CD14-positive monocyte (primary cell): ENCODE data around the gene IRS1. TPM values are rescaled to one million over a fixed set of nuclear protein-coding genes. Genes with fewer than 3 reads are reported as not detected.

Experiments used
- DNase-seq, 3 donors: peaks; one replicate each; pipeline ENCODE4 v3.0.0-alpha.2; 2011 to 2022
- H2AFZ ChIP-seq: 2 replicates; pipeline ENCODE4 v1.6.0; 2012; ENCODE audit warnings: mild to moderate bottlenecking, low read depth, low read length, inconsistent platforms; ENCODE audit not compliant: insufficient read depth, poor library complexity, severe bottlenecking
- H3K27ac ChIP-seq, 2 donors: 1 replicate in 1 of 2; 2 replicates in 1 of 2; pipeline ENCODE4 v1.5.1; 2012 to 2013; ENCODE audit warnings: low read length in 2 of 2, control low read depth in 1 of 2, inconsistent platforms in 1 of 2, low read depth in 1 of 2, mild to moderate bottlenecking in 1 of 2
- H3K27me3 ChIP-seq, 2 donors: one replicate each; pipeline versions ENCODE4 v1.6.0 to v1.6.1; 2011 to 2013; ENCODE audit warnings: low read length in 2 of 2; ENCODE audit not compliant: control insufficient read depth in 2 of 2, insufficient read depth in 2 of 2
- H3K36me3 ChIP-seq, 2 donors: replicated peaks in 1 of 2; 1 replicate in 1 of 2; 2 replicates in 1 of 2; pipeline versions ENCODE4 v1.5.1 to v1.6.1; 2012 to 2013; ENCODE audit warnings: low read length in 2 of 2, control low read depth in 1 of 2, inconsistent platforms in 1 of 2, mild to moderate bottlenecking in 1 of 2; ENCODE audit not compliant: insufficient read depth in 2 of 2, control insufficient read depth in 1 of 2
- H3K4me1 ChIP-seq, 2 donors: 1 replicate in 1 of 2; 2 replicates in 1 of 2; pipeline versions ENCODE4 v1.5.1 to v1.6.1; 2012 to 2013; ENCODE audit warnings: low read length in 2 of 2, control low read depth in 1 of 2, inconsistent platforms in 1 of 2, mild to moderate bottlenecking in 1 of 2, moderate library complexity in 1 of 2; ENCODE audit not compliant: insufficient read depth in 2 of 2, control insufficient read depth in 1 of 2
- H3K4me2 ChIP-seq: replicated peaks from 2 replicates; pipeline ENCODE3; 2012; ENCODE audit warnings: low read length, moderate library complexity, mild to moderate bottlenecking; ENCODE audit not compliant: poor library complexity, severe bottlenecking; ENCODE audit errors: extremely low read depth
- H3K4me3 ChIP-seq, 3 experiments: fragments of 200-600 bp in 1 of 3; sonication (generic) in 1 of 3; replicated peaks in 1 of 3; 1 replicate in 2 of 3; 2 replicates in 1 of 3; pipeline ENCODE4 v1.5.1; 2011 to 2013; ENCODE audit warnings: low read length in 3 of 3, mild to moderate bottlenecking in 3 of 3, control low read depth in 2 of 3, low read depth in 2 of 3, inconsistent platforms in 1 of 3, moderate library complexity in 1 of 3
- H3K79me2 ChIP-seq: 2 replicates; pipeline ENCODE4 v1.6.0; 2012; ENCODE audit warnings: mild to moderate bottlenecking, control low read depth, inconsistent platforms, low read length, moderate library complexity; ENCODE audit not compliant: insufficient read depth
- H3K9ac ChIP-seq: 2 replicates; pipeline ENCODE4 v1.6.0; 2017; ENCODE audit warnings: low read length, mild to moderate bottlenecking; ENCODE audit not compliant: insufficient read depth, poor library complexity, severe bottlenecking
- H3K9me3 ChIP-seq, 2 donors: replicated peaks in 1 of 2; 1 replicate in 1 of 2; 2 replicates in 1 of 2; pipeline versions ENCODE4 v1.5.1 to v1.6.1; 2012 to 2013; ENCODE audit warnings: low read length in 2 of 2, control low read depth in 1 of 2; ENCODE audit not compliant: control insufficient read depth in 1 of 2, insufficient read depth in 1 of 2
- H4K20me1 ChIP-seq: 2 replicates; pipeline ENCODE4 v1.6.0; 2012; ENCODE audit warnings: mild to moderate bottlenecking, low read length, control low read depth, moderate library complexity; ENCODE audit not compliant: insufficient read depth
- H3K27ac Mint-ChIP-seq, 7 donors: one replicate each; pipeline ENCODE4 v1.8.0; 2020; ENCODE audit warnings: mild to moderate bottlenecking in 7 of 7, mixed read lengths in 7 of 7, moderate library complexity in 6 of 7, inconsistent platforms in 2 of 7
- H3K27me3 Mint-ChIP-seq, 3 donors: one replicate each; pipeline ENCODE4 v1.8.0; 2021 to 2022; ENCODE audit warnings: low read depth in 3 of 3, mild to moderate bottlenecking in 3 of 3, mixed read lengths in 3 of 3, moderate library complexity in 3 of 3, inconsistent platforms in 1 of 3
- H3K36me3 Mint-ChIP-seq, 2 donors: one replicate each; pipeline ENCODE4 v1.8.0; 2020; ENCODE audit warnings: mixed read lengths in 2 of 2, inconsistent platforms in 1 of 2, mild to moderate bottlenecking in 1 of 2
- H3K4me1 Mint-ChIP-seq: one replicate; pipeline ENCODE4 v1.8.0; 2020; ENCODE audit warnings: mild to moderate bottlenecking, mixed read lengths
- H3K4me3 Mint-ChIP-seq, 2 donors: one replicate each; pipeline ENCODE4 v1.8.0; 2020; ENCODE audit warnings: mild to moderate bottlenecking in 2 of 2, mixed read lengths in 2 of 2, moderate library complexity in 1 of 2
- H3K9me3 Mint-ChIP-seq, 7 donors: one replicate each; pipeline ENCODE4 v1.8.0; 2020 to 2022; ENCODE audit warnings: mixed read lengths in 7 of 7, mild to moderate bottlenecking in 6 of 7, moderate library complexity in 6 of 7, inconsistent platforms in 2 of 7
- WGBS: methylation state at CpG from one replicate; pipeline ENCODE4 v1.1.5; 2013; ENCODE audit warnings: missing lambda C conversion rate; ENCODE audit not compliant: insufficient coverage; 5-methylcytosine and 5-hydroxymethylcytosine counted together
- intact Hi-C, 2 donors: fragments of 100-400 bp; cut with micrococcal nuclease; formaldehyde crosslinking; loops; one replicate each; pipeline versions ENCODE4 v1.15.0 to v1.15.1; 2023
- polyA plus RNA-seq, 3 donors: library from polyadenylated mRNA; depleted of rRNA in 1 of 3; unstranded in 2 of 3; stranded (reverse) in 1 of 3; fragments of 300-500 nt in 2 of 3; fragments of >200 nt in 1 of 3; fragmentation: Illumina TruSeq in 2 of 3; gene quantifications; 1 replicate in 2 of 3; 2 replicates in 1 of 3; pipeline ENCODE4 v1.2.3, GENCODE V29; 2012 to 2021
- TF ChIP-seq, protein P1 (sequence below): fragments of 200-600 bp; IDR thresholded peaks from one replicate; pipeline ENCODE4 v1.8.0; 2022; ENCODE audit warnings: antibody characterized with exemption, mild to moderate bottlenecking

The IRS1 gene
- polyA plus RNA-seq, 3 donors = 0.10 to 0.19 TPM; not detected in 1

DNA sequence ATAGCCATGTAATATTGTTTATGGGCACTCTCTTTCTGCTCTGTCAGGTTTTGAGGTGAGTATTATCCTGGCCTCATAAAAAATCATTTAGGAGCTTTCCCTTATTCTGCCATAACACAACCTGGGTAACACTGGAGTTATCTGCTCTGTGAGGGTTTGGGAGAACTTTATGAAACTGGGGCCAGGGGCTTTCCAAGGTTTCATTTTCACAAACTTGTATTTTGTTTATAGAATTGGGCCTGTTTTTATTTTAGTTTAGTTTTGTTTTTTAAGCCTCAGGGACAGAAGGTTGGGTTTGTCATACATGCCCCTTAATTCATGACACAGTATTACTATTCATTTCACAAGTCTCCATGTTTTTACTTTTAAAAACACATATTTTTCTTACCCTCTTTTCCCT, 83.5 kb downstream of the IRS1 start:
- H3K79me2 ChIP-seq = no peaks in the 10 kb centered on the region
- Mint-ChIP-seq H3K4me1 (no peaks in the 10 kb centered on the region), H3K4me3 (no peak overlapping the region), H3K9me3 (peaks cover 0 to 2% (median 0%) of the 10 kb centered on the region in 7 donors), H3K27ac (no peak overlapping the region), H3K27me3 (peaks cover 4 to 7% (median 5%) of the 10 kb centered on the region in 3 donors), H3K36me3 (no peaks in the 10 kb centered on the region)
- no peak overlapping the region for H3K27ac ChIP-seq
- intact Hi-C loops = no loop called here
- no peaks in the 10 kb centered on the region for H4K20me1 ChIP-seq
- no peaks in the 10 kb centered on the region for H3K36me3 ChIP-seq
- no peaks in the 10 kb centered on the region for H3K4me1 ChIP-seq
- H3K9me3 ChIP-seq = no peaks in the 10 kb centered on the region
- H3K27me3 ChIP-seq = no peaks in the 10 kb centered on the region
- DNase-seq = no peak
- TF ChIP-seq, protein P1, sequence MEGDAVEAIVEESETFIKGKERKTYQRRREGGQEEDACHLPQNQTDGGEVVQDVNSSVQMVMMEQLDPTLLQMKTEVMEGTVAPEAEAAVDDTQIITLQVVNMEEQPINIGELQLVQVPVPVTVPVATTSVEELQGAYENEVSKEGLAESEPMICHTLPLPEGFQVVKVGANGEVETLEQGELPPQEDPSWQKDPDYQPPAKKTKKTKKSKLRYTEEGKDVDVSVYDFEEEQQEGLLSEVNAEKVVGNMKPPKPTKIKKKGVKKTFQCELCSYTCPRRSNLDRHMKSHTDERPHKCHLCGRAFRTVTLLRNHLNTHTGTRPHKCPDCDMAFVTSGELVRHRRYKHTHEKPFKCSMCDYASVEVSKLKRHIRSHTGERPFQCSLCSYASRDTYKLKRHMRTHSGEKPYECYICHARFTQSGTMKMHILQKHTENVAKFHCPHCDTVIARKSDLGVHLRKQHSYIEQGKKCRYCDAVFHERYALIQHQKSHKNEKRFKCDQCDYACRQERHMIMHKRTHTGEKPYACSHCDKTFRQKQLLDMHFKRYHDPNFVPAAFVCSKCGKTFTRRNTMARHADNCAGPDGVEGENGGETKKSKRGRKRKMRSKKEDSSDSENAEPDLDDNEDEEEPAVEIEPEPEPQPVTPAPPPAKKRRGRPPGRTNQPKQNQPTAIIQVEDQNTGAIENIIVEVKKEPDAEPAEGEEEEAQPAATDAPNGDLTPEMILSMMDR = no peak
- no peak overlapping the region for H3K4me3 ChIP-seq
- H2AFZ ChIP-seq = no peak overlapping the region
- no peak overlapping the region for H3K4me2 ChIP-seq
- H3K9ac ChIP-seq = no peak overlapping the region

DNA sequence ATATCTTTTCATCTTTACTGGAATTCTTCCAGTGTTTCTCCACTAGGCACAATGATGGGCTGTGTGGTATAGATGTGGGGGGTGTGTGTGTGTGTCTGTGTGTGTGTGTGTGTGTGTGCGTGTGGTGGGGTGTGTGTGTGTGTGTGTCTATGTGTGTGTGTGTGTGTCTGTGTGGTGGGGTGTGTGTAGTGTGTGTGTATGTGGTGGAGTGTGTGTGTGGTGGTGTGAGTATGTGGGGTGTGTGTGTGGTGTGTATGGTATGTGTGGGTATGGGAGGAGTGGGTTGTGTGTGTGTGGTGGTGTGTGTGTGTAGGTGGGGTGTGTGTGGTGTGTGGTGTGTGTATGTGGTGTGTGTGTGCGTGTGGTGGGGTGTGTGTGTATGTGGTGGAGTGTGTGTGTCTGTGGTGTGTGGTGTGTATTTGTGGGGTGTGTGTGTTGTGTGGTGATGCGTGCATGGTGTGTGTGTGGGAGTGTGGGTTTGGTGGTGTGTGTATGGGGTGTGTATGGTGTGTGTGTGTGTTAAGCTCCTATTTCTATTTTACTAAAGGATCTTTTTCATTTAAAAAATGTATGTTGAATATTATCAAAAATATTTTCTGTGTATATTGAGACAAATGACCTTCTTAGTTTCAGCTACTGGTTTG, 84.2 kb downstream of the IRS1 start:
- peaks cover 0 to 11% (median 0%) of the 10 kb centered on the region in 3 donors for H3K27me3 Mint-ChIP-seq
- Histone ChIP-seq H3K27me3 (no peaks in the 10 kb centered on the region), H3K36me3 (no peaks in the 10 kb centered on the region), H3K4me1 (no peaks in the 10 kb centered on the region), H3K79me2 (no peaks in the 10 kb centered on the region), H3K4me3 (no peak overlapping the region), H3K4me2 (no peak overlapping the region), H3K9ac (no peak overlapping the region), H3K9me3 (no peaks in the 10 kb centered on the region), H4K20me1 (no peaks in the 10 kb centered on the region), H3K27ac (no peak overlapping the region), H2AFZ (no peak overlapping the region)
- peaks cover 0 to 2% (median 0%) of the 10 kb centered on the region in 7 donors for H3K9me3 Mint-ChIP-seq
- no peak for DNase-seq
- no peak overlapping the region for H3K4me3 Mint-ChIP-seq
- no peak overlapping the region for H3K27ac Mint-ChIP-seq
- intact Hi-C loops = no loop called here
- H3K36me3 Mint-ChIP-seq = no peaks in the 10 kb centered on the region
- WGBS = 89% methylated on average over 2 of the region's 3 CpGs
- TF ChIP-seq, protein P1 = no peak
- no peaks in the 10 kb centered on the region for H3K4me1 Mint-ChIP-seq
